CD4-positive, alpha-beta memory T cell (primary cell): Measurements from ENCODE around the gene TNIP1. TPM values are rescaled to one million over a fixed set of nuclear protein-coding genes. Genes with fewer than 3 reads are reported as not detected.

Source experiments
- CTCF ChIA-PET: fragments of 350-600 bp; sonication (Branson Sonifier 250); formaldehyde crosslinking; loops from one replicate; lab custom pipeline; 2021; ENCODE audit warnings: inconsistent platforms; ENCODE audit not compliant: partially characterized antibody; lab: Charles Lee
- POLR2A ChIA-PET: fragments of 350-600 bp; sonication (Branson Sonifier 250); formaldehyde crosslinking; loops from one replicate; lab custom pipeline; 2021; ENCODE audit not compliant: partially characterized antibody; lab: Charles Lee
- DNase-seq, 5 donors: peaks; one replicate each; pipeline versions ENCODE4 v3.0.0 to v3.0.0-alpha.2; 2020 to 2022; ENCODE audit warnings: mixed read lengths in 1 of 5
- H3K27ac ChIP-seq: one replicate; pipeline ENCODE4 v1.7.0; 2013; ENCODE audit warnings: low read depth, low read length
- H3K27me3 ChIP-seq: 2 replicates; pipeline ENCODE4 v1.7.0; 2013; ENCODE audit warnings: mild to moderate bottlenecking, low read length, moderate library complexity; ENCODE audit not compliant: insufficient read depth
- H3K36me3 ChIP-seq: 2 replicates; pipeline ENCODE4 v1.7.0; 2013; ENCODE audit warnings: mild to moderate bottlenecking, low read length, moderate library complexity; ENCODE audit not compliant: insufficient read depth
- H3K4me1 ChIP-seq: 2 replicates; pipeline ENCODE4 v1.7.0; 2013; ENCODE audit warnings: mild to moderate bottlenecking, low read length, moderate library complexity; ENCODE audit not compliant: insufficient read depth
- H3K4me3 ChIP-seq, 2 donors: one replicate each; pipeline ENCODE4 v1.7.0; 2013; ENCODE audit warnings: low read length in 2 of 2, mild to moderate bottlenecking in 1 of 2
- H3K9me3 ChIP-seq, 2 donors: one replicate each; pipeline ENCODE4 v1.7.0; 2013; ENCODE audit warnings: low read length in 2 of 2, control low read depth in 1 of 2; ENCODE audit not compliant: control insufficient read depth in 1 of 2
- H3K27ac Mint-ChIP-seq, 7 donors: one replicate each; pipeline ENCODE4 v1.8.0; 2020 to 2021; ENCODE audit warnings: mixed read lengths in 7 of 7, mild to moderate bottlenecking in 6 of 7, inconsistent platforms in 3 of 7, moderate library complexity in 3 of 7
- H3K27me3 Mint-ChIP-seq, 2 donors: one replicate each; pipeline ENCODE4 v1.8.0; 2020 to 2021; ENCODE audit warnings: mixed read lengths in 2 of 2
- H3K36me3 Mint-ChIP-seq, 2 donors: one replicate each; pipeline ENCODE4 v1.8.0; 2020 to 2021; ENCODE audit warnings: mixed read lengths in 2 of 2, inconsistent platforms in 1 of 2, mild to moderate bottlenecking in 1 of 2
- H3K4me1 Mint-ChIP-seq, 4 donors: one replicate each; pipeline ENCODE4 v1.8.0; 2020 to 2021; ENCODE audit warnings: mixed read lengths in 4 of 4, mild to moderate bottlenecking in 1 of 4
- H3K4me3 Mint-ChIP-seq, 8 donors: one replicate each; pipeline ENCODE4 v1.8.0; 2020 to 2021; ENCODE audit warnings: mixed read lengths in 8 of 8, mild to moderate bottlenecking in 7 of 8, moderate library complexity in 6 of 8, inconsistent platforms in 3 of 8
- H3K9me3 Mint-ChIP-seq, 8 donors: one replicate each; pipeline ENCODE4 v1.8.0; 2020 to 2021; ENCODE audit warnings: mixed read lengths in 8 of 8, mild to moderate bottlenecking in 5 of 8, inconsistent platforms in 3 of 8, moderate library complexity in 1 of 8
- intact Hi-C: fragments of 100-400 bp; cut with micrococcal nuclease; formaldehyde crosslinking; loops from one replicate; pipeline ENCODE4 v1.15.1; 2023
- polyA plus RNA-seq, 2 donors: library from polyadenylated mRNA; unstranded; fragments of 300-500 nt; fragmentation: Illumina TruSeq; gene quantifications; one replicate each; pipeline ENCODE4 v1.2.3, GENCODE V29; 2021
- total RNA-seq, 2 experiments: library from RNA; stranded (reverse); gene quantifications; one replicate each; pipeline ENCODE4 v1.2.3, GENCODE V29; 2021

The TNIP1 gene
- total and polyA plus RNA-seq, 4 experiments from 2014 or later: 31.5 to 233 (median 149) TPM

GRCh38 chr5:151113651-151114050 lies 32.8 kb upstream of the TNIP1 start:
- Mint-ChIP-seq H3K4me3 (no peak overlapping the region), H3K4me1 (peaks cover 0 to 11% (median 7%) of the 10 kb centered on the region in 4 donors), H3K9me3 (no peaks in the 10 kb centered on the region), H3K27me3 (no peaks in the 10 kb centered on the region), H3K27ac (peak overlapping the region in 1 of 7 donors; percentile 54), H3K36me3 (peaks cover 53 to 76% of the 10 kb centered on the region in 2 donors)
- Histone ChIP-seq H3K9me3 (no peaks in the 10 kb centered on the region), H3K27ac (no peak overlapping the region), H3K27me3 (no peaks in the 10 kb centered on the region), H3K4me1 (peaks cover 11% of the 10 kb centered on the region), H3K36me3 (peaks cover 76% of the 10 kb centered on the region), H3K4me3 (no peak overlapping the region)
- intact Hi-C loops: loop anchor here (2.0 kb wide), 1 partner anchor 19 kb away; no protein-coding TSS in a partner anchor
- DNase-seq: no peak
- ChIA-PET POLR2A (interaction anchor here (0.8 to 1.6 kb wide), 4 partner anchors 16 to 109 kb away, joined by 3 to 4 read pairs (median 4); no protein-coding TSS in a partner anchor), CTCF (interaction anchor here (2.7 to 50.2 kb wide), 9 partner anchors 12 to 553 kb away, joined by 13 to 2066 read pairs (median 54); partner anchors contain the start of genes ANXA6 and TNIP1)

GRCh38 chr5:151110992-151111391 lies 30.2 kb upstream of the TNIP1 start:
- POLR2A ChIA-PET: no interaction called here
- no peak overlapping the region for H3K27ac ChIP-seq

GRCh38 chr5:151110122-151110681 lies 29.4 kb upstream of the TNIP1 start:
- DNase-seq: no peak
- Histone ChIP-seq H3K4me1 (peaks cover 6% of the 10 kb centered on the region), H3K27ac (no peak overlapping the region), H3K36me3 (peaks cover 86% of the 10 kb centered on the region), H3K27me3 (no peaks in the 10 kb centered on the region), H3K9me3 (no peaks in the 10 kb centered on the region), H3K4me3 (no peak overlapping the region)
- Mint-ChIP-seq H3K27me3 (no peaks in the 10 kb centered on the region), H3K36me3 (peaks cover 65 to 76% of the 10 kb centered on the region in 2 donors), H3K27ac (peak overlapping the region in 4 of 7 donors; percentile 42 to 76 (median 74)), H3K4me3 (no peak overlapping the region), H3K4me1 (peaks cover 0 to 10% (median 3%) of the 10 kb centered on the region in 4 donors), H3K9me3 (no peaks in the 10 kb centered on the region)
- intact Hi-C loops: no loop called here
- ChIA-PET CTCF (interaction anchor here (0.6 to 50.2 kb wide), 7 partner anchors 11 to 258 kb away, joined by 3 to 2066 read pairs (median 3); partner anchors contain the start of gene ANXA6), POLR2A (interaction anchor here (0.5 to 1.5 kb wide), 4 partner anchors 10 to 113 kb away, joined by 3 to 5 read pairs (median 4); partner anchors contain the start of genes CCDC69 and TNIP1)

More at GRCh38 chr5:151110992-151111391, 30.2 kb upstream of the TNIP1 start:
- Mint-ChIP-seq H3K4me3 (no peak overlapping the region), H3K36me3 (peaks cover 61 to 78% of the 10 kb centered on the region in 2 donors), H3K27me3 (no peaks in the 10 kb centered on the region), H3K9me3 (no peaks in the 10 kb centered on the region), H3K4me1 (peaks cover 3 to 13% (median 7%) of the 10 kb centered on the region in 4 donors), H3K27ac (peak overlapping the region in 2 of 7 donors; percentile 53 to 57)
- Histone ChIP-seq H3K27me3 (no peaks in the 10 kb centered on the region), H3K4me3 (no peak overlapping the region), H3K36me3 (peaks cover 81% of the 10 kb centered on the region), H3K9me3 (no peaks in the 10 kb centered on the region), H3K4me1 (peaks cover 11% of the 10 kb centered on the region)
- CTCF ChIA-PET: interaction anchor here (1.0 to 50.2 kb wide), 7 partner anchors 10 to 259 kb away, joined by 3 to 2066 read pairs (median 4); partner anchors contain the start of gene ANXA6
- DNase-seq: no peak
- intact Hi-C loops: no loop called here

- Histone ChIP-seq H3K9me3 (no peaks in the 10 kb centered on the region), H3K36me3 (peaks cover 91% of the 10 kb centered on the region), H3K27ac (no peak overlapping the region), H3K27me3 (no peaks in the 10 kb centered on the region), H3K4me1 (no peaks in the 10 kb centered on the region), H3K4me3 (no peak overlapping the region)
- intact Hi-C loops: no loop called here
- CTCF ChIA-PET: interaction anchor here (0.8 to 50.2 kb wide), 5 partner anchors 15 to 56 kb away, joined by 3 to 2066 read pairs (median 7); partner anchors contain the start of gene ANXA6
- Mint-ChIP-seq H3K9me3 (no peaks in the 10 kb centered on the region), H3K4me1 (peaks cover 0 to 11% (median 2%) of the 10 kb centered on the region in 4 donors), H3K36me3 (peaks cover 70 to 82% of the 10 kb centered on the region in 2 donors), H3K27me3 (no peaks in the 10 kb centered on the region), H3K4me3 (no peak overlapping the region), H3K27ac (peak overlapping the region in 3 of 7 donors; percentile 24 to 72 (median 35))
- POLR2A ChIA-PET: interaction anchor here (1.2 kb wide), 1 partner anchor 22 kb away, joined by 4 read pairs; no protein-coding TSS in a partner anchor
- no peak for DNase-seq
Measured at GRCh38 chr5:151108566-151108965, 27.7 kb upstream of the TNIP1 start.

- H3K36me3 Mint-ChIP-seq: peaks cover 74 to 85% of the 10 kb centered on the region in 2 donors
- DNase-seq: no peak
Measured at GRCh38 chr5:151107738-151108520, 27.1 kb upstream of the TNIP1 start.

GRCh38 chr5:151107084-151107483 lies 26.2 kb upstream of the TNIP1 start:
- peaks cover 68 to 85% of the 10 kb centered on the region in 2 donors for H3K36me3 Mint-ChIP-seq

More at GRCh38 chr5:151107738-151108520, 27.1 kb upstream of the TNIP1 start:
- intact Hi-C loops: no loop called here
- Histone ChIP-seq H3K27ac (no peak overlapping the region), H3K36me3 (peaks cover 98% of the 10 kb centered on the region), H3K27me3 (no peaks in the 10 kb centered on the region), H3K9me3 (no peaks in the 10 kb centered on the region), H3K4me3 (no peak overlapping the region), H3K4me1 (no peaks in the 10 kb centered on the region)
- Mint-ChIP-seq H3K27ac (peak overlapping the region in 6 of 7 donors; percentile 1 to 61 (median 40)), H3K27me3 (no peaks in the 10 kb centered on the region), H3K9me3 (no peaks in the 10 kb centered on the region), H3K4me1 (peaks cover 0 to 11% (median 3%) of the 10 kb centered on the region in 4 donors), H3K4me3 (no peak overlapping the region)
- CTCF ChIA-PET: interaction anchor here (0.8 to 50.2 kb wide), 6 partner anchors 7 to 55 kb away, joined by 3 to 2066 read pairs (median 16); partner anchors contain the start of gene ANXA6
- POLR2A ChIA-PET: interaction anchor here (1.2 kb wide), 1 partner anchor 21 kb away, joined by 4 read pairs; no protein-coding TSS in a partner anchor

More at GRCh38 chr5:151107084-151107483, 26.2 kb upstream of the TNIP1 start:
- Histone ChIP-seq H3K4me3 (no peak overlapping the region), H3K27ac (no peak overlapping the region), H3K27me3 (no peaks in the 10 kb centered on the region), H3K9me3 (no peaks in the 10 kb centered on the region), H3K36me3 (peaks cover 93% of the 10 kb centered on the region), H3K4me1 (no peaks in the 10 kb centered on the region)
- peaks cover 0 to 11% (median 3%) of the 10 kb centered on the region in 4 donors for H3K4me1 Mint-ChIP-seq
- POLR2A ChIA-PET: interaction anchor here (1.2 kb wide), 1 partner anchor 20 kb away, joined by 4 read pairs; no protein-coding TSS in a partner anchor
- CTCF ChIA-PET: interaction anchor here (2.5 to 18.7 kb wide), 3 partner anchors 8 to 54 kb away, joined by 7 to 601 read pairs (median 26); no protein-coding TSS in a partner anchor
- H3K27ac Mint-ChIP-seq: peak overlapping the region in 4 of 7 donors; percentile 3 to 86 (median 30)
- no peaks in the 10 kb centered on the region for H3K9me3 Mint-ChIP-seq
- no peak overlapping the region for H3K4me3 Mint-ChIP-seq
- no peaks in the 10 kb centered on the region for H3K27me3 Mint-ChIP-seq
- DNase-seq: no peak
- intact Hi-C loops: no loop called here
